Psoas muscle (tissue), 8 donors: ENCODE measurements around the gene KIAA1614. TPM values are rescaled to one million over a fixed set of nuclear protein-coding genes. Genes with fewer than 3 reads are reported as not detected.

Experiments
- ATAC-seq, 4 donors: fragments of 200-7000 bp; cut with Tn5 transposase; one replicate each; pipeline ENCODE4 v1.9.1; 2020; ENCODE audit warnings: moderate library complexity in 3 of 4, mild to moderate bottlenecking in 2 of 4
- DNase-seq, 2 donors: peaks; one replicate each; pipeline ENCODE4 v3.0.0-alpha.2; 2020
- H3K27ac ChIP-seq: fragments of 200-600 bp; one replicate; pipeline ENCODE4 v1.8.0; 2022
- H3K27me3 ChIP-seq, 3 donors: fragments of 200-600 bp in 1 of 3; one replicate each; pipeline versions ENCODE4 v1.6.1 to v1.8.0; 2013 to 2022; ENCODE audit warnings: low read length in 2 of 3, mild to moderate bottlenecking in 2 of 3, moderate library complexity in 1 of 3; ENCODE audit not compliant: insufficient read depth in 3 of 3
- H3K36me3 ChIP-seq, 2 donors: fragments of 200-600 bp in 1 of 2; one replicate each; pipeline versions ENCODE4 v1.6.1 to v1.8.0; 2013 to 2022; ENCODE audit warnings: low read depth in 1 of 2, mild to moderate bottlenecking in 1 of 2, moderate library complexity in 1 of 2; ENCODE audit not compliant: insufficient read depth in 1 of 2
- H3K4me1 ChIP-seq: fragments of 200-600 bp; one replicate; pipeline ENCODE4 v1.8.0; 2022
- H3K4me3 ChIP-seq: fragments of 200-600 bp; one replicate; pipeline ENCODE4 v1.8.0; 2022; ENCODE audit warnings: mild to moderate bottlenecking
- H3K9me3 ChIP-seq: fragments of 200-600 bp; one replicate; pipeline ENCODE4 v1.8.0; 2022
- WGBS, 3 donors: extraction: QIAGEN DNeasy Blood & Tissue Kit; methylation state at CpG; one replicate each; pipeline versions ENCODE4 v1.1.6 to v1.1.7; 2013; 5-methylcytosine and 5-hydroxymethylcytosine counted together
- intact Hi-C, 2 donors: fragments of 100-400 bp; cut with DNase I; formaldehyde crosslinking; loops; one replicate each; pipeline versions ENCODE4 v1.11.0 to v1.14.2; 2022
- polyA plus RNA-seq, 3 donors: library from polyadenylated mRNA; stranded (reverse); fragments of 200-250 nt; gene quantifications; one replicate each; pipeline ENCODE4 v1.2.3, GENCODE V29; 2013
- total RNA-seq, 4 donors: library from RNA; stranded (reverse); fragmentation: NEBNext Ultra II Directional in 2 of 4; extraction: Animal tissue kit (Norgen Biotek cat#: 25700) in 2 of 4; gene quantifications; one replicate each; pipeline versions ENCODE4 v1.2.1 to v1.2.4, GENCODE V29; 2021 to 2023
- TF ChIP-seq, protein P1 (sequence below): fragments of 200-600 bp; IDR thresholded peaks from one replicate; pipeline ENCODE4 v1.8.0; 2022; ENCODE audit warnings: antibody characterized with exemption
- donor health status: healthy with polysubstance abuse.
- donor health status: DM: no; HTN: no; CAD: no; lungs with moderate emphysema.
- donor health status: Bipolar disorder and iron deficiency.
- donor health status: healthy.
- donor health status: DM: yes; HTN: yes; CAD: no.
- donor health status: DM: no; HTN: no; CAD: no.
- donor health status: DM: no; HTN: no; CAD: no.
- donor health status: DM: yes; HTN: yes; CAD: no.

The KIAA1614 gene
- total and polyA plus RNA-seq, 7 donors: 0.45 to 1.6 (median 0.88) TPM

GRCh38 chr1:180952657-180953013, 39.9 kb downstream of the KIAA1614 start:
- WGBS, 3 donors: 53 to 87% (median 67%) methylated on average over 6 of the region's 6 CpGs
- Histone ChIP-seq H3K4me3 (no peak overlapping the region), H3K27me3 (no peaks in the 10 kb centered on the region), H3K4me1 (peaks cover 39% of the 10 kb centered on the region), H3K27ac (no peak overlapping the region), H3K36me3 (peaks cover 0 to 17% of the 10 kb centered on the region in 2 donors), H3K9me3 (no peaks in the 10 kb centered on the region)
- ATAC-seq (no peak), DNase-seq (no peak)
- TF ChIP-seq, protein P1, sequence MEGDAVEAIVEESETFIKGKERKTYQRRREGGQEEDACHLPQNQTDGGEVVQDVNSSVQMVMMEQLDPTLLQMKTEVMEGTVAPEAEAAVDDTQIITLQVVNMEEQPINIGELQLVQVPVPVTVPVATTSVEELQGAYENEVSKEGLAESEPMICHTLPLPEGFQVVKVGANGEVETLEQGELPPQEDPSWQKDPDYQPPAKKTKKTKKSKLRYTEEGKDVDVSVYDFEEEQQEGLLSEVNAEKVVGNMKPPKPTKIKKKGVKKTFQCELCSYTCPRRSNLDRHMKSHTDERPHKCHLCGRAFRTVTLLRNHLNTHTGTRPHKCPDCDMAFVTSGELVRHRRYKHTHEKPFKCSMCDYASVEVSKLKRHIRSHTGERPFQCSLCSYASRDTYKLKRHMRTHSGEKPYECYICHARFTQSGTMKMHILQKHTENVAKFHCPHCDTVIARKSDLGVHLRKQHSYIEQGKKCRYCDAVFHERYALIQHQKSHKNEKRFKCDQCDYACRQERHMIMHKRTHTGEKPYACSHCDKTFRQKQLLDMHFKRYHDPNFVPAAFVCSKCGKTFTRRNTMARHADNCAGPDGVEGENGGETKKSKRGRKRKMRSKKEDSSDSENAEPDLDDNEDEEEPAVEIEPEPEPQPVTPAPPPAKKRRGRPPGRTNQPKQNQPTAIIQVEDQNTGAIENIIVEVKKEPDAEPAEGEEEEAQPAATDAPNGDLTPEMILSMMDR: no peak
- intact Hi-C loops: no loop called here

DNA sequence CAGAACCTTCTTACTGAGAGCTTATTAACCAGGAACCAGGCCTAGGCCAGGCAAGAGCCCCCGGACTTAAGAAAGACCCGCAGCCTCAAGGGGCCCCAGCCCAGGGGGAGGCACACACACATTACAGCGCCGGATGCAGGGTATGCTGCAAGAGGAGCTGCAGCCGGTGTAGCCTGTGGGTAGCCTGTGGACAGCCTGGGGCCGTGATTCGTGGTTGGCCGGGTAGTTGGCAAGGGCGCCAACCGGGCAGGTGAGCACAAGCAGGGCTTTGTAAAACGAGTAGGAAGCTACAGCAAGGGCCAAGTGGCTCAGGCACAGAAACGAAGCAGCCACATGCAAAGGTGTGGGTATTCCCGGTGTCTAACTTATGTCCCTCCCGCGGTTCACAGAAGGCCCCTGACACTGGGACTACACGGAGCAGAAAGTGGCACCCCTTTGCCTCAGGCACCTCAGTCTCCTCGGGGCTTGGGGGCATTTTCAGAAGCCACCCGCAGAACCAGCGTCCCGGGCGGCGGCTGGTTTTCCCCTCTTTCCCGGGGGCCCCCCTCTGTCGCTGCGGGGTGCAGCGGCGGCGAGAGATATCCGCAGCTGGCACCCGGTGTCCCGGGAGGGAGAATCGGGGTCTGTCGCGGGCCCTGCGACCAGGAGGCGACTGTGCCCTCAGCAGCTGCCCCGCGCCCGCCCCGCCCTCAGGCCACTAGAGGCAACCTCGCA, 40.8 kb downstream of the KIAA1614 start:
- peak overlapping the region; percentile 74 for H3K27ac ChIP-seq
- H3K9me3 ChIP-seq: no peaks in the 10 kb centered on the region
- TF ChIP-seq, protein P1: no peak
- H3K27me3 ChIP-seq: no peaks in the 10 kb centered on the region
- peak overlapping the region; percentile 67 for H3K4me3 ChIP-seq
- peak; percentile 67 to 88 (median 76) for ATAC-seq
- H3K36me3 ChIP-seq: peaks cover 0 to 10% of the 10 kb centered on the region in 2 donors
- 14 to 23% (median 15%) methylated on average over 34 to 41 of the region's 41 CpGs for WGBS, 3 donors
- intact Hi-C loops: no loop called here
- peak; percentile 40 to 79 for DNase-seq
- peaks cover 39% of the 10 kb centered on the region for H3K4me1 ChIP-seq

DNA sequence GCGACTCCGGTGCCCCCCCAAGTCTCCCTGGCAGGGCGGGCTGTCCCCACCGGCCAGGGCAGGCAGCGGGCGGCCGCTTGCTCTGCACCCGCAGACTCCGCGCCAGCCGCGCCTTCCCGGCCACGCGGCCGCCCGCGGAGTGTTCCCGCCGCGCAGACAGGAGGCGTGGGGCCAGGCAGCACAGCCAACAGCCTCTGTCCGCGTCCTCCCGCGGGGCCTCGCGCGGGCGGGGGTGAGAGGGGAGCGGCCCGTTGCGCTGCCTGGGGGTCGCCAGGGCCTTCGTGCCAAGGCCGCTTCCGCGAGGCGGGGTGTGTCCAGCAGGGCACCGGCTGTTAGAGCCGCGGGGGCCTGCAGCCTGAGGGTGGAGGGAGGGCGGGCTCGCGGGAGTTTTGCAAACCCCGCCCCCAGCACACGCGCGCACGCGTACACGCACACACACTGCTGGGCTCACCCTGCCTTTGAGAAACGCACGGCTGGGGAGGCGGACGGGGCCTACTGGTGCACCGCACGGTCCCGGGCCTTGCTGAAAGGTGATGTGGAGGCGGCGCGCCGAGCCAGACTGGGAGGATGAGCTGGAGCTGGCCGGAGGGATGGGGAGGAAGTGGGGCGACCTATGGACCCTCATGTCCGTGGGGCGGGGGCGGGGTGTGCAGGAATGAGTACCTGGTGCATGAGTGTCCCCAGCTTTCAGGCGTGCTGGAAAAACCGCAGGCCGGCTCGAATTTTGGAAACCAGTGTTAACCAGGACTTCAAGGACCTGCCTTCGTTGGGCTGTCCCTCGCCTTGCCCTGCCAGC, 41.5 kb downstream of the KIAA1614 start:
- intact Hi-C loops: no loop called here
- Histone ChIP-seq H3K9me3 (no peaks in the 10 kb centered on the region), H3K4me1 (peaks cover 39% of the 10 kb centered on the region), H3K27ac (peak overlapping the region; percentile 74), H3K4me3 (peak overlapping the region; percentile 67), H3K27me3 (no peaks in the 10 kb centered on the region), H3K36me3 (peaks cover 0 to 10% of the 10 kb centered on the region in 2 donors)
- TF ChIP-seq, protein P1: no peak
- peak; percentile 78 for DNase-seq
- ATAC-seq: peak; percentile 65 to 82 (median 70)
- WGBS, 3 donors: 18 to 27% (median 20%) methylated on average over 53 to 74 of the region's 74 CpGs

DNA sequence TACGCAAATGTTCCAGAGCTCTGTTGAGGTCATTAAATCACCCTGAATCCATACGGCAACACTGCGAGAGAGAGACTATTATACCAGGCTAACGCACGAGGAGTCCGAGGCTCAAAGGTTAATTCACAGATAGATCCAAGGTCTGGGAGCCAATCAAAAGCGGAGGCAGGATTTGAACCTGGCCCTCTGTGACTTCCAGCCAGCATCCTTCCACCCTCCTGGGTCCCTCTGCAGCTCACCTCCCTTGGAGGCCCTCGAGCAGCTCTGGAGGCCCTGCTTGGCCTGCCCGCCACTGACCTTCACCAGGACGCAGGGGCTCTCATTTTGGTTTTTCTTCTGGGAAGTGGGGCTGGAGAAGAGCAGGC, 42.1 kb downstream of the KIAA1614 start:
- Histone ChIP-seq H3K36me3 (peaks cover 0 to 8% of the 10 kb centered on the region in 2 donors), H3K4me3 (no peak overlapping the region)

More for the DNA sequence above, 42.1 kb downstream of the KIAA1614 start:
- WGBS, 3 donors: 81 to 92% (median 87%) methylated on average over 10 of the region's 10 CpGs
- Histone ChIP-seq H3K27me3 (no peaks in the 10 kb centered on the region), H3K4me1 (peaks cover 39% of the 10 kb centered on the region), H3K27ac (peak overlapping the region; percentile 23), H3K9me3 (no peaks in the 10 kb centered on the region)
- intact Hi-C loops: loop anchor here in 1 of 2 donors (5.0 kb wide), 1 partner anchor 183 kb away; no protein-coding TSS in a partner anchor
- TF ChIP-seq, protein P1: no peak
- DNase-seq (no peak), ATAC-seq (no peak)
